Epithelial cell of esophagus (primary cell): ENCODE measurements around the gene TIMP2.
A peak's percentile ranks its signal among the peaks of the same experiment; 100 is the strongest.

Experiments used
- DNase-seq: peaks from one replicate; pipeline ENCODE4 v3.0.0; 2010; ENCODE audit warnings: low read depth
- H3K4me3 ChIP-seq: 2 replicates; pipeline ENCODE4 v1.5.1; 2011; ENCODE audit warnings: mild to moderate bottlenecking, low read length, control low read depth
- TF ChIP-seq, protein P1 (sequence below): IDR thresholded peaks from 2 replicates; pipeline ENCODE4 v1.5.1; 2011; ENCODE audit warnings: low read depth, mild to moderate bottlenecking, low read length, control low read depth, inconsistent platforms; ENCODE audit not compliant: insufficient read depth; ENCODE audit errors: missing control alignments

TIMP2 gene

DNA sequence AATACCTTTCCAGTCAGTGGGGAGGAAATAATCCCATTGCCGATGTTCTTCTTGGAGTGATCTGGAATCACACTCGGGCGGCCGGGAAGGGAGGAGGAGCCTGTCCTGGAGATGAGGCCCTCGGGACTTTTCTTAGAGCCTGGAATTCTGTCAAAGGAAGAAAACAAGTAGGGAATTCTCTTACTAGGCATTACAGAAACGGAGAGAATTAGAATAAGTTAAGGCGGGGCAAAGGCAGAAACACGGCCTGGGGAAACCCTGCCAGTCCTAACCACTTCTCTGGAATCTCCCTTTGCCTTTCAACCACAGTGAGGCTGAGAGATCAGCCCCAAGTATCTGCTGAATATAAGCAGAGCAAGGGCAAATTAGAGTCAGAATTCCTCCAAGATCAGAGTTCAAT, 112.3 kb downstream of the TIMP2 start:
- TF ChIP-seq, protein P1, sequence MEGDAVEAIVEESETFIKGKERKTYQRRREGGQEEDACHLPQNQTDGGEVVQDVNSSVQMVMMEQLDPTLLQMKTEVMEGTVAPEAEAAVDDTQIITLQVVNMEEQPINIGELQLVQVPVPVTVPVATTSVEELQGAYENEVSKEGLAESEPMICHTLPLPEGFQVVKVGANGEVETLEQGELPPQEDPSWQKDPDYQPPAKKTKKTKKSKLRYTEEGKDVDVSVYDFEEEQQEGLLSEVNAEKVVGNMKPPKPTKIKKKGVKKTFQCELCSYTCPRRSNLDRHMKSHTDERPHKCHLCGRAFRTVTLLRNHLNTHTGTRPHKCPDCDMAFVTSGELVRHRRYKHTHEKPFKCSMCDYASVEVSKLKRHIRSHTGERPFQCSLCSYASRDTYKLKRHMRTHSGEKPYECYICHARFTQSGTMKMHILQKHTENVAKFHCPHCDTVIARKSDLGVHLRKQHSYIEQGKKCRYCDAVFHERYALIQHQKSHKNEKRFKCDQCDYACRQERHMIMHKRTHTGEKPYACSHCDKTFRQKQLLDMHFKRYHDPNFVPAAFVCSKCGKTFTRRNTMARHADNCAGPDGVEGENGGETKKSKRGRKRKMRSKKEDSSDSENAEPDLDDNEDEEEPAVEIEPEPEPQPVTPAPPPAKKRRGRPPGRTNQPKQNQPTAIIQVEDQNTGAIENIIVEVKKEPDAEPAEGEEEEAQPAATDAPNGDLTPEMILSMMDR = no peak
- H3K4me3 ChIP-seq = no peak overlapping the region
- DNase-seq = no peak

- peak; percentile 25 for DNase-seq
- TF ChIP-seq, protein P1 = no peak
- H3K4me3 ChIP-seq = no peak overlapping the region
These were observed 117.0 kb downstream of the TIMP2 start for GRCh38 chr17:78808163-78808562.

DNA sequence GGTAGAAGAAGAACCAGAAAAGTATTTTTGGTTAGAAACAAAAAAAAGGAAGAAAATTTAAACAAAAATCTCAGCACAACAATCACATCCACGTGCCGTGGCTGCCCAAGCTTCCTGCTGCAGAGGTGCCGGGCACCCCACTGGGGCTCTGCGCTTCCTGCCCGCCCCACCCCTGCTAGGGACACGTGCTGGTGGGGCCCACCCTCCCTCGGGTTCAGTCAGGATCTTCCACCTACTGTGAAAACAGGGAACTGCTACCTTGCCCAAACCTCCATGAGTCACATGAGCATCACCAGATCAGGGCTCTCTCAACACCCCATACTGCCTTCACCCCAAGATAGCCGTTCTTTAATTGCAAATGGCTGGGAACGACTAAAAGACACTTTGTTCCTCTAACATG, 118.7 kb downstream of the TIMP2 start:
- H3K4me3 ChIP-seq = no peak overlapping the region
- TF ChIP-seq, protein P1 = peak; percentile 22
- peak; percentile 37 for DNase-seq

- no peak for DNase-seq
- H3K4me3 ChIP-seq = no peak overlapping the region
- TF ChIP-seq, protein P1 = no peak
These were observed 119.9 kb downstream of the TIMP2 start for GRCh38 chr17:78805301-78805700.

- no peak for DNase-seq
- H3K4me3 ChIP-seq = no peak overlapping the region
- TF ChIP-seq, protein P1 = no peak
These were observed 120.4 kb downstream of the TIMP2 start for GRCh38 chr17:78804777-78805176.

- DNase-seq = no peak
- TF ChIP-seq, protein P1 = no peak
- no peak overlapping the region for H3K4me3 ChIP-seq
These were observed 121.9 kb downstream of the TIMP2 start for GRCh38 chr17:78803186-78803845.
